Kidney glomerular epithelial cell (primary cell): ENCODE data around the gene CCL23.
A peak's percentile ranks its signal among the peaks of the same experiment; 100 is the strongest.
"Not testable (repeated sequence)": the region's sequence is repeated elsewhere in the genome, so short reads cannot be mapped to it uniquely, and the experiment has no call there.

ENCODE experiments used
- DNase-seq: peaks from one replicate; lab custom pipeline; 2025; lab: John Stamatoyannopoulos, UW

The CCL23 gene

DNA sequence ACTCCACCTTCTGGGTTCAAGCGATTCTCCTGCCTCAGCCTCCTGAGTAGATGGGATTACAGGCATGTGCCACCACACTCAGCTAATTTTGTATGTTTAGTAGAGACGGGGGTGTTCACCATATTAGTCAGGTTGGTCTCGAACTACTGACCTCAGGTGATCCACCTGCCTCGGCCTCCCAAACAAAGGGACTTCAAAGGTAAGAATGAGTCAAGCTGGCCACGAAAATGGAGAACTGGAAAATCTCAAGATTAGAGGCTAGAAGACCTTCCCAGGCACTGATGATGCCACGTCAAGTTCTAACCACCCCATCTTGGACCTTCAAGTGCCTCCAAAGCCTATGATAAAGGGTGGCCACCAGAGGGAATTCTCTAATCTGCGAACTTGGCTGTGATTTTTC is 15.1 kb downstream of the CCL23 start:
- no peak for DNase-seq

DNA sequence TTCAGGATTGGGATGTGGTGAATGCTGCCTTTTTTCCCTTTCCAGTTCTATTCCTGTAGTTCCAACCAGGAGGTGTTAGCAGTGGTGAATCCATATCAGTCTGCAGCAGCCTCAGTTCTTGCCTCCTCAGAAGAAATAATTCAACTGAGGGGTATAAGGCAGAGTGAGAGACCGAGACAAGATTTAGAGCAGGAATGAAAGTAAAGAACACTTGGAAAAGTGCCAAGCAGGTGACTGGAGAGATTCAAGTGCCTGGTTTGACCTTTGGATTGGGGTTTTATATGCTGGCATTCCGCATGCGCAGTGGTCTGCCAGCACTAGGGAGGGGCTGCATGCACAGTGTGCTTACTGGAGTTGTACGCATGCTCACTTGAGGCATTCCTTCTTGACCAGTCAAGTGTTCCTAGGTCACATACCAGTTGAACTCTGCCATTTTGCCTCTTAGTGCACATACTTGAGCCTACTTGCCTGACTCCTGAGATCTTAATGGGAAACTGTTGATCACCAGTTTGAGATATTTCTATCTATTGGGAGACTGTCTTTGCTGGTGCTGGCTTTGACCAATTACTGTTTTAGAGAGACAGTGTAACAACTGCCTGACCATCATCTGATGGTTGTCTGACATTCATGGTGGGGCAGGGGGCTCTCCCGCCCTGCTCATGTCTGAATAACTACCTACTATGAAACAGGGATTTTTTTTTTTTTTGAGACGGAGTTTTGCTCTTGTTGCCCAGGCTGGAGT is 15.7 kb downstream of the CCL23 start:
- DNase-seq = no peak

- DNase-seq = no peak
Observed at GRCh38 chr17:36001110-36001771, 16.5 kb downstream of the CCL23 start, which contains the start of gene CCL15. TSS of gene CCL15 (minus strand) at chr17:36001553. CDS start at chr17:36001492, 61 bp downstream.

DNA sequence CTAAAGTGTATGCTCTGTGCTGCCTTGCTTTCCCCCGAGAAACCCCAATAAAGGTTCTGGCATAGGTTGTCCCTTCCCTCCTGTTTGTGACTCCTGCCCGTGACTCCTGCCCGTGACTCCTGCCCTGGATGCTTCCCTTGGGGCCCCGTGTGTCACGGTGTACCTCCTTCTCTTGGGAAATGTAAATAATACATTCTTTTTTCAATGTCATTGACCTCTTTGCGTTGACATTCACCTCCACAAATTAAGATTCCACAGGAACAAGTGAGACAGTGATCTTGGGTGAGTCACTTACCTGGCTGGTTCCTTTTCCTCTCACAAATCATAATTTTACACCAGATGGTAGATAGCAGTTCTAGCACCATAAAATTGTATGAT is 17.1 kb downstream of the CCL23 start:
- DNase-seq = no peak

- no peak for DNase-seq
Observed at GRCh38 chr17:35998756-35999155, 19.0 kb downstream of the CCL23 start.

DNA sequence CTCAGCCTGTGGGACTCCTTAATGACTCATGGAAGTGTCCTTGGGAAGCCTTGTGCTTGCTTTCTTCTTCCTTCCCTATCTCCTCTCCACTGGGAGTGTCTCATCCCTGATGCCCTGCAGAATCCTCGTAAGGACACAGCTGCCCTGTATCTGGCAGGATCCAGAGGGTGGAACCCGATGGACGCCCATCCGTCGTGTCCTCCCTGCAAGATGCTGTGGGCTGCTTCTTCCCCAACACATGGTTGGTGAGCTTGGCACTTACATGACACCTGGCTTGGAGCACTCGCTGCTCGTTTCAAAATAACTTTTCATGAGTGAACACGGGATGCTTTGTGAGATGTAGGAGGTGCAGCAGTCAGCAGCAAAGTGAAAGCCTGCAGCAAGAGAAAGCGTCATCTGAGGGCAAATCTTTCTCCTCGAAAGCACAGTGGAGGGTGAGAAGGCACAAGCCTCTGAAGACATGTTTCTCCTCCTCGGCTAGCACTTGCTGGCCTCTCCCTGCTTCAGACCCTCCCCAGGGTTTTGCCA is 19.7 kb downstream of the CCL23 start:
- no peak for DNase-seq

GRCh38 chr17:35995346-35995745 is 22.4 kb downstream of the CCL23 start:
- DNase-seq = not testable (repeated sequence)

GRCh38 chr17:35991075-35991474 is 26.7 kb downstream of the CCL23 start:
- no peak for DNase-seq

DNA sequence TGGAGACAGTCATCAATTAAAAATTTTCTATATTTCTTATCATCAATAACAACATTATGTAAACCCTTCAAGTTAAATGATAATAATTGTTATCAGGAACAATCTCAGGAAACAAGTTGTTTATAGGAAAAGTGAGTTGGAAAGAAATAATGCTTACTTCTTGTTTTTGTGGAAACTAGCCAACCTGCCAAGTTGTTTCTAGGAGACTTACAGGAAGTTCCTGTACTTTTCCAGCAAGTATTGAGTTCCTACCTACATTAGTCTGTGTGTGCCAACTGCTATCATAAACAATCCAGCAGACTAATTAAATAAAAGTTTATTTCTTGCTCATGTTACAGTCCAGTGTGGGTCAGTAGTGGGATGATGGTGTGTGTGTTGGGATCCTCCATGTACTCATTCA is 29.6 kb downstream of the CCL23 start:
- DNase-seq = no peak

GRCh38 chr17:35986643-35987042 is 31.1 kb downstream of the CCL23 start, which contains the start of gene CCL14:
TSS of gene CCL14 (minus strand) at chr17:35986729. CDS start at chr17:35986649, 80 bp downstream.
- DNase-seq = no peak

DNA sequence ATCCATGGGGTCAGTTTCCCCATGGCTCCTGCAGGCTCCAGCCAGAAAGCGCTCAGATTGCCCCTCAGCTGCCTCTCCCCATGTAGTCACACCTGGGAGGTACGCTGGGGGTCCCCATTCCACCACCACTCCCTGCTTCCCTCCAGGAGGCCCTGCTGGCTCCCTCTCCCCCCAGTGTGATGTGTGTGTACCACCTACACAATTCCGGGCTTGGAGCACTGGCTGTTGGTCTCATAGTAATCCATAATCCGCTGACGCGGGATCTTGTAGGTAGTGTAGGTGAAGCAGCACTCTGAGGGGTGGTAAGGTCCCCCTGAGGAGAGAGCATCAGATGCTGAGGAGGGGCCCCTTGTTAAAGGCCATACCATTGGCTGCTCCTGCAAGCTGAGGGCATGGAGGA is 33.6 kb downstream of the CCL23 start:
- DNase-seq = no peak

GRCh38 chr17:35982409-35983191 is 35.2 kb downstream of the CCL23 start:
- no peak for DNase-seq

GRCh38 chr17:35981908-35982330 is 35.9 kb downstream of the CCL23 start:
- no peak for DNase-seq

DNA sequence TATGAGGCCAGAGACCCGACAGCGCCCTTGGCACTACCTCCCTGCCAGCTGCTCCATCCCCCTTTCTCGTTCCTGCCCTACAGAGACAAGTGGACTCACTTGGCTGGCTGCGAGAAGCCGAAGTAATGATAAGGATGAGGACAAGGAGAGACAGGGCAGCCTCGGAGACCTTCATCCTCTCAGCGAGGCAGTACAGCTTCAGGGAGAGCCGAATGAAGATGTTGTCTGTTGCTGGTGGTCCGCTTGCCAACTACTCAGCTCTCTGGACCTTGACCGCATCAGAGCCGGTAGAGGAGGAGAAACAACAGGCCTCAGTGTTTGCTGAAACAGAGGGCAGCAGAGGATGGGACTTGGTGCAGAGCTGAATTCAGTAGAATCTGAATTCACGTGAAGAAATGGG is 36.5 kb downstream of the CCL23 start, which contains the start of gene CCL16:
Gene CCL16 (minus strand): TSS at position 252 of the 400 bp plus-strand sequence. CDS start 77 bp downstream, at position 175.
- no peak for DNase-seq

- no peak for DNase-seq
Observed at GRCh38 chr17:35978346-35978745, 39.4 kb downstream of the CCL23 start.

DNA sequence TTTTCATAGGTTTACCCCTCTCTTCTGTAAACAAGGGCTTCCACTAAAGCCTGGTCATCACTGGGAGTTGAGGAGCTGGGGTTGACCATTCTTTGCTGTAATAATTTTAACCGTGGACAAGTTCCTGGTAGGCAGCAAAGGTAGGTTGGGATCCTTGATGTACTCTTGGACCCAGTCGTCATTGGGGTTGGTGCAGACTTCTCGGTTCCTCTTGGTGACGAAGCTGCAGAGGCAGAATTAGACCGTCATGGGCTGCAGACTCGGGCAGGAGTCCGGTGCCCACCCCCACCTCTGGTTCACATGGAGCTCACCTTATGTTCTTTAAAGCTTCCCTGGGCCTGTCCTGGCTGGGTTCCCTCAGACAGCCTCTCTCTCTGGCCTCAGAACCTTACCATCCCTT is 40.3 kb downstream of the CCL23 start:
- no peak for DNase-seq

GRCh38 chr17:35973333-35974260 is 44.2 kb downstream of the CCL23 start:
- DNase-seq = peak; percentile 18

GRCh38 chr17:35972945-35973332 is 44.8 kb downstream of the CCL23 start:
- DNase-seq = no peak

DNA sequence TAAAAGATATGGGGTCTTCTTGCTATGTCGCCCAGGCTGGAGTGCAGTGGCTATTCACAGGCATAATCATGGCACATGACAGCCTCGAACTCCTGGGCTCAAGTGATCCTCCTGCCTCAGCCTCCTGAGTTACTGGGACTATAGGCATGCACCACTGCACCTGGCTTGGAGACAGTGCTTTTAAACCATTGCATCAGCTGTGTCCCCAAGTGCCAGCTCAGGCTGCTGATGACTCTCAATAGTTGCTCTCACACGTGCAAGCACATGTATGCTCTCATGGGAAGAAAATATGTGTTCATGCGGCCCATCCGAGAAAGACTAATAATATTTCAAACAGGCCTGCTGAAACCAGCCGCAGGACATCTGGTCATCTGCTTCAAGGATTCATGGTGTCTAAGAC is 45.2 kb downstream of the CCL23 start:
- DNase-seq = no peak

- no peak for DNase-seq
Observed at GRCh38 chr17:35972066-35972465, 45.7 kb downstream of the CCL23 start.
